Transverse colon (tissue), 4 donors: ENCODE data around the gene NR2C1.
"Not testable (repeated sequence)": the region's sequence is repeated elsewhere in the genome, so short reads cannot be mapped to it uniquely, and the experiment has no call there.

ENCODE experiments used
- CTCF ChIP-seq, 5 experiments: fragments of 200-600 bp in 3 of 5; fragments of 450-650 bp in 2 of 5; sonication (generic) in 3 of 5; IDR thresholded peaks; 1 replicate in 2 of 5; 2 replicates in 3 of 5; pipeline ENCODE4 v1.5.1; 2016 to 2017; ENCODE audit warnings: antibody characterized with exemption in 5 of 5, inconsistent platforms in 3 of 5, mild to moderate bottlenecking in 2 of 5, moderate library complexity in 1 of 5
- EP300 ChIP-seq: sonication (generic); formaldehyde crosslinking; IDR thresholded peaks from one replicate; pipeline ENCODE4 v1.6.1; 2017; ENCODE audit warnings: antibody characterized with exemption, low read depth
- POLR2A ChIP-seq: fragments of 450-650 bp; IDR thresholded peaks from one replicate; pipeline ENCODE4 v1.6.1; 2016; ENCODE audit warnings: antibody characterized with exemption, mild to moderate bottlenecking, moderate library complexity
- POLR2AphosphoS5 ChIP-seq, 3 donors: sonication (generic); formaldehyde crosslinking; IDR thresholded peaks; one replicate each; pipeline ENCODE4 v1.6.1; 2016; ENCODE audit warnings: antibody characterized with exemption in 3 of 3

DNA sequence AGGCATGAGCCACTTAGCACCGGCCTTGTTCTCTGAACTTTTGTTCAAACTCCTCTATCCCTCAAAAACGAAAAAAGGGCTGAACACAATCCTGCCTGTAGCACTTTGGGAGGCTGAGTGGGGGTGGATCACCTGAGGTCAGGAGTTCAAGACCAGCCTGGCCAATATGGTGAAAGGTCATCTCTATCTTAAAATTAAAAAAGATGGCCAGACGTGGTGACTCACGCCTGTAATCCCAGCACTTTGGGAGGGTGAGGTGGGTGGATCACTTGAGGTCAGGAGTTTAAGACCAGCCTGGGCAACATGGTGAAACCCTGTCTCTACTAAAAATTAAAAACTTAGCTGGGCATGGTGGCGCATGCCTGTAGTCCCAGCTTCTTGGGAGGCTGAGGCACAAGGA lies 28.5 kb upstream of the NR2C1 start:
- TF ChIP-seq CTCF (IDR thresholded peaks at IDR 0.05); POLR2AphosphoS5 (IDR thresholded peaks at IDR 0.05); POLR2A; EP300: not testable (repeated sequence)
